HepG2 (cell line): ENCODE measurements around the gene BCL2L1. TPM values are rescaled to one million over a fixed set of nuclear protein-coding genes. Genes with fewer than 3 reads are reported as not detected.
A peak's percentile ranks its signal among the peaks of the same experiment; 100 is the strongest.

Experiments used
- ARNT ChIP-seq: fragments of 450-650 bp; IDR thresholded peaks from 2 replicates; pipeline ENCODE4 v1.6.1; 2017
- DNMT3B ChIP-seq: conservative IDR thresholded peaks from 2 replicates; pipeline ENCODE4 v1.6.1; 2016; ENCODE audit warnings: missing biosample characterization, control low read depth
- HDAC2 ChIP-seq: sonication (generic); formaldehyde crosslinking; IDR thresholded peaks from 2 replicates; pipeline ENCODE4 v1.4.0; 2020; ENCODE audit warnings: missing genetic modification reagents
- HDAC6 ChIP-seq: fragments of 200-600 bp; sonication (generic); IDR thresholded peaks from 2 replicates; pipeline ENCODE4 v1.7.0; 2017; ENCODE audit warnings: mild to moderate bottlenecking, antibody characterized with exemption, low read length, low read depth
- NPAS2 ChIP-seq: sonication (generic); formaldehyde crosslinking; IDR thresholded peaks from 2 replicates; pipeline ENCODE4 v1.8.0; 2022; ENCODE audit warnings: mild to moderate bottlenecking, missing genetic modification reagents, borderline replicate concordance
- TOE1 ChIP-seq: sonication (generic); formaldehyde crosslinking; IDR thresholded peaks from 2 replicates; pipeline ENCODE4 v1.4.0; 2020; ENCODE audit warnings: mild to moderate bottlenecking, missing genetic modification reagents
- ZNF296 ChIP-seq: sonication (generic); formaldehyde crosslinking; conservative IDR thresholded peaks from 2 replicates; pipeline ENCODE4 v1.5.0; 2020; ENCODE audit warnings: mild to moderate bottlenecking, missing genetic modification reagents
- ZNF484 ChIP-seq: sonication (generic); formaldehyde crosslinking; IDR thresholded peaks from 2 replicates; pipeline ENCODE4 v1.5.1; 2020; ENCODE audit warnings: mild to moderate bottlenecking, low read depth, missing genetic modification reagents, borderline replicate concordance
- ZNF564 ChIP-seq: sonication (generic); formaldehyde crosslinking; IDR thresholded peaks from 2 replicates; pipeline ENCODE4 v1.8.1; 2023; ENCODE audit warnings: mild to moderate bottlenecking, missing genetic modification reagents
- ZNF605 ChIP-seq: sonication (generic); formaldehyde crosslinking; IDR thresholded peaks from 2 replicates; pipeline ENCODE4 v1.8.0; 2022; ENCODE audit warnings: mild to moderate bottlenecking, missing genetic modification reagents
- ZNF674 ChIP-seq: sonication (generic); formaldehyde crosslinking; IDR thresholded peaks from 2 replicates; pipeline ENCODE4 v1.5.0; 2020; ENCODE audit warnings: low read depth, mild to moderate bottlenecking, missing genetic modification reagents
- ZNF737 ChIP-seq: sonication (generic); formaldehyde crosslinking; IDR thresholded peaks from 2 replicates; pipeline ENCODE4 v1.5.0; 2020; ENCODE audit warnings: missing genetic modification reagents, mild to moderate bottlenecking, borderline replicate concordance
- ZNF75D ChIP-seq: sonication (generic); formaldehyde crosslinking; IDR thresholded peaks from 2 replicates; pipeline ENCODE4 v1.8.1; 2023; ENCODE audit warnings: missing genetic modification reagents, mild to moderate bottlenecking, borderline replicate concordance
- ZNF83 ChIP-seq: sonication (generic); formaldehyde crosslinking; IDR thresholded peaks from 2 replicates; pipeline ENCODE4 v1.4.0; 2020; ENCODE audit warnings: missing genetic modification reagents, mild to moderate bottlenecking, borderline replicate concordance
- polyA plus RNA-seq, 8 experiments: library from polyadenylated mRNA; depleted of rRNA in 3 of 8; stranded (reverse) in 7 of 8; unstranded in 1 of 8; fragments of >200 nt; fragmentation: Illumina TruSeq in 4 of 8; extraction: Trizol in 4 of 8; gene quantifications; 2 replicates each; pipeline versions ENCODE4 v1.2.1 to v1.2.3, GENCODE V29; 2011 to 2016; ENCODE audit warnings: low read depth in 4 of 8, missing spikeins in 1 of 8, mixed read lengths in 1 of 8; ENCODE audit not compliant: insufficient read depth in 1 of 8
- total RNA-seq, 5 experiments: library from RNA; depleted of rRNA; stranded (reverse); fragments of >200 nt; fragmentation: Illumina TruSeq; extraction: Trizol; gene quantifications; 2 replicates each; pipeline ENCODE4 v1.2.3, GENCODE V29; 2016; ENCODE audit warnings: low read depth in 1 of 5
- TF ChIP-seq, protein P1 (sequence below): sonication (generic); formaldehyde crosslinking; IDR thresholded peaks from 2 replicates; pipeline ENCODE4 v1.8.0; 2023; ENCODE audit warnings: mild to moderate bottlenecking, missing genetic modification reagents
- TF ChIP-seq, protein P2 (sequence below): sonication (generic); formaldehyde crosslinking; IDR thresholded peaks from 2 replicates; pipeline ENCODE4 v1.4.0; 2020; ENCODE audit warnings: missing genetic modification reagents
- TF ChIP-seq, protein P3 (sequence below): sonication (generic); formaldehyde crosslinking; IDR thresholded peaks from 2 replicates; pipeline ENCODE4 v1.4.0; 2020; ENCODE audit warnings: missing genetic modification reagents
- TF ChIP-seq, protein P4 (sequence below): sonication (generic); formaldehyde crosslinking; IDR thresholded peaks from 2 replicates; pipeline ENCODE4 v1.5.1; 2020; ENCODE audit warnings: missing genetic modification reagents, mild to moderate bottlenecking, borderline replicate concordance
- TF ChIP-seq, protein P5 (sequence below): sonication (generic); formaldehyde crosslinking; IDR thresholded peaks from 2 replicates; pipeline ENCODE4 v1.5.0; 2020; ENCODE audit warnings: missing genetic modification reagents

Gene BCL2L1
- total and polyA plus RNA-seq, 2 of the 13 experiments (the other 11 are each of a cell fraction or from before 2014, with no cell fraction given) = 164 to 258 TPM

DNA sequence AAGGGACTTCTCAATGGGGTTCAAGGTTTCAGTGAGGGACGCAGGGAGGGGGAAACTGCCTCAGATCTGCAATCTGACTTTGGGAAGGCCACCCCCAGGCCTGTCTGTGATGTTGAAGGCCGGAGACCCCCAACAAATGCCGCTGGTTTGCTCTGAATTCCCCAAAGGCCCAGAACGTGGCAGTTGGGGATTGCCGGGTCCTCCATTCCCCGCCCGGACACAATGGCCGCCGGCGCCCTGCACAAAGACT lies 326 bp upstream of the BCL2L1 start (continued):
- TF ChIP-seq ARNT (no peak), NPAS2 (CRISPR knock-in tag) (peak; percentile 59; the same call in 1 of the 2 replicates), ZNF564 (CRISPR knock-in tag) (0 out of 2 replicates have a peak, but pooled peaks have one; percentile 53), ZNF83 (0 out of 2 replicates have a peak, but pooled peaks have one; percentile 82), ZNF674 (CRISPR knock-in tag) (0 out of 2 replicates have a peak, but pooled peaks have one; percentile 82), ZNF75D (CRISPR knock-in tag) (peak; percentile 19; the same call in 1 of the 2 replicates), ZNF737 (CRISPR knock-in tag) (peak; percentile 28; the same call in 1 of the 2 replicates), TOE1 (no peak), HDAC2 (CRISPR knock-in tag) (0 out of 2 replicates have a peak, but pooled peaks have one; percentile 10), HDAC6 (0 out of 2 replicates have a peak, but pooled peaks have one; percentile 0), ZNF484 (0 out of 2 replicates have a peak, but pooled peaks have one; percentile 49), DNMT3B (CRISPR knock-in tag) (peak; percentile 19; the same call in 1 of the 2 replicates), ZNF605 (peak; percentile 98), ZNF296 (CRISPR knock-in tag) (peak; percentile 8; the same call in 1 of the 2 replicates)
- TF ChIP-seq, protein P1, sequence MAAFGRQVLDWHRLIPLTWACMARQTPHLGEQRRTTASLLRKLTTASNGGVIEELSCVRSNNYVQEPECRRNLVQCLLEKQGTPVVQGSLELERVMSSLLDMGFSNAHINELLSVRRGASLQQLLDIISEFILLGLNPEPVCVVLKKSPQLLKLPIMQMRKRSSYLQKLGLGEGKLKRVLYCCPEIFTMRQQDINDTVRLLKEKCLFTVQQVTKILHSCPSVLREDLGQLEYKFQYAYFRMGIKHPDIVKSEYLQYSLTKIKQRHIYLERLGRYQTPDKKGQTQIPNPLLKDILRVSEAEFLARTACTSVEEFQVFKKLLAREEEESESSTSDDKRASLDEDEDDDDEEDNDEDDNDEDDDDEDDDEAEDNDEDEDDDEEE (CRISPR knock-in tag) = peak; percentile 26
- TF ChIP-seq, protein P2, sequence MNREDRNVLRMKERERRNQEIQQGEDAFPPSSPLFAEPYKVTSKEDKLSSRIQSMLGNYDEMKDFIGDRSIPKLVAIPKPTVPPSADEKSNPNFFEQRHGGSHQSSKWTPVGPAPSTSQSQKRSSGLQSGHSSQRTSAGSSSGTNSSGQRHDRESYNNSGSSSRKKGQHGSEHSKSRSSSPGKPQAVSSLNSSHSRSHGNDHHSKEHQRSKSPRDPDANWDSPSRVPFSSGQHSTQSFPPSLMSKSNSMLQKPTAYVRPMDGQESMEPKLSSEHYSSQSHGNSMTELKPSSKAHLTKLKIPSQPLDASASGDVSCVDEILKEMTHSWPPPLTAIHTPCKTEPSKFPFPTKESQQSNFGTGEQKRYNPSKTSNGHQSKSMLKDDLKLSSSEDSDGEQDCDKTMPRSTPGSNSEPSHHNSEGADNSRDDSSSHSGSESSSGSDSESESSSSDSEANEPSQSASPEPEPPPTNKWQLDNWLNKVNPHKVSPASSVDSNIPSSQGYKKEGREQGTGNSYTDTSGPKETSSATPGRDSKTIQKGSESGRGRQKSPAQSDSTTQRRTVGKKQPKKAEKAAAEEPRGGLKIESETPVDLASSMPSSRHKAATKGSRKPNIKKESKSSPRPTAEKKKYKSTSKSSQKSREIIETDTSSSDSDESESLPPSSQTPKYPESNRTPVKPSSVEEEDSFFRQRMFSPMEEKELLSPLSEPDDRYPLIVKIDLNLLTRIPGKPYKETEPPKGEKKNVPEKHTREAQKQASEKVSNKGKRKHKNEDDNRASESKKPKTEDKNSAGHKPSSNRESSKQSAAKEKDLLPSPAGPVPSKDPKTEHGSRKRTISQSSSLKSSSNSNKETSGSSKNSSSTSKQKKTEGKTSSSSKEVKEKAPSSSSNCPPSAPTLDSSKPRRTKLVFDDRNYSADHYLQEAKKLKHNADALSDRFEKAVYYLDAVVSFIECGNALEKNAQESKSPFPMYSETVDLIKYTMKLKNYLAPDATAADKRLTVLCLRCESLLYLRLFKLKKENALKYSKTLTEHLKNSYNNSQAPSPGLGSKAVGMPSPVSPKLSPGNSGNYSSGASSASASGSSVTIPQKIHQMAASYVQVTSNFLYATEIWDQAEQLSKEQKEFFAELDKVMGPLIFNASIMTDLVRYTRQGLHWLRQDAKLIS (CRISPR knock-in tag) = peak; percentile 97; the same call in 1 of the 2 replicates
- TF ChIP-seq, protein P3, sequence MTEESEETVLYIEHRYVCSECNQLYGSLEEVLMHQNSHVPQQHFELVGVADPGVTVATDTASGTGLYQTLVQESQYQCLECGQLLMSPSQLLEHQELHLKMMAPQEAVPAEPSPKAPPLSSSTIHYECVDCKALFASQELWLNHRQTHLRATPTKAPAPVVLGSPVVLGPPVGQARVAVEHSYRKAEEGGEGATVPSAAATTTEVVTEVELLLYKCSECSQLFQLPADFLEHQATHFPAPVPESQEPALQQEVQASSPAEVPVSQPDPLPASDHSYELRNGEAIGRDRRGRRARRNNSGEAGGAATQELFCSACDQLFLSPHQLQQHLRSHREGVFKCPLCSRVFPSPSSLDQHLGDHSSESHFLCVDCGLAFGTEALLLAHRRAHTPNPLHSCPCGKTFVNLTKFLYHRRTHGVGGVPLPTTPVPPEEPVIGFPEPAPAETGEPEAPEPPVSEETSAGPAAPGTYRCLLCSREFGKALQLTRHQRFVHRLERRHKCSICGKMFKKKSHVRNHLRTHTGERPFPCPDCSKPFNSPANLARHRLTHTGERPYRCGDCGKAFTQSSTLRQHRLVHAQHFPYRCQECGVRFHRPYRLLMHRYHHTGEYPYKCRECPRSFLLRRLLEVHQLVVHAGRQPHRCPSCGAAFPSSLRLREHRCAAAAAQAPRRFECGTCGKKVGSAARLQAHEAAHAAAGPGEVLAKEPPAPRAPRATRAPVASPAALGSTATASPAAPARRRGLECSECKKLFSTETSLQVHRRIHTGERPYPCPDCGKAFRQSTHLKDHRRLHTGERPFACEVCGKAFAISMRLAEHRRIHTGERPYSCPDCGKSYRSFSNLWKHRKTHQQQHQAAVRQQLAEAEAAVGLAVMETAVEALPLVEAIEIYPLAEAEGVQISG (CRISPR knock-in tag) = no peak
- TF ChIP-seq, protein P4, sequence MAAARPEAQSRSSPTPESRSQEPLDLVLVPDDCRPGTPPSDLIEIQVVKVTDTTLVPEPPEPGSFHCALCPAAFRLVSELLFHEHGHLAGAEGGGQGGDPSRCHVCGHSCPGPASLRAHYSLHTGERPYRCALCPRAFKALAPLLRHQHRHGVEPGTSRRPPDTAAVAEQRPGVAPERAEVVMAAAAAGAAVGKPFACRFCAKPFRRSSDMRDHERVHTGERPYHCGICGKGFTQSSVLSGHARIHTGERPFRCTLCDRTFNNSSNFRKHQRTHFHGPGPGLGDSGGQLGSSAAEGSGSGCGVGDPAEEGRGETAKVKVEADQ = no peak
- TF ChIP-seq, protein P5, sequence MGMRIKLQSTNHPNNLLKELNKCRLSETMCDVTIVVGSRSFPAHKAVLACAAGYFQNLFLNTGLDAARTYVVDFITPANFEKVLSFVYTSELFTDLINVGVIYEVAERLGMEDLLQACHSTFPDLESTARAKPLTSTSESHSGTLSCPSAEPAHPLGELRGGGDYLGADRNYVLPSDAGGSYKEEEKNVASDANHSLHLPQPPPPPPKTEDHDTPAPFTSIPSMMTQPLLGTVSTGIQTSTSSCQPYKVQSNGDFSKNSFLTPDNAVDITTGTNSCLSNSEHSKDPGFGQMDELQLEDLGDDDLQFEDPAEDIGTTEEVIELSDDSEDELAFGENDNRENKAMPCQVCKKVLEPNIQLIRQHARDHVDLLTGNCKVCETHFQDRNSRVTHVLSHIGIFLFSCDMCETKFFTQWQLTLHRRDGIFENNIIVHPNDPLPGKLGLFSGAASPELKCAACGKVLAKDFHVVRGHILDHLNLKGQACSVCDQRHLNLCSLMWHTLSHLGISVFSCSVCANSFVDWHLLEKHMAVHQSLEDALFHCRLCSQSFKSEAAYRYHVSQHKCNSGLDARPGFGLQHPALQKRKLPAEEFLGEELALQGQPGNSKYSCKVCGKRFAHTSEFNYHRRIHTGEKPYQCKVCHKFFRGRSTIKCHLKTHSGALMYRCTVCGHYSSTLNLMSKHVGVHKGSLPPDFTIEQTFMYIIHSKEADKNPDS (CRISPR knock-in tag) = 0 out of 2 replicates have a peak, but pooled peaks have one; percentile 24
